8988T (cell line): Measurements from ENCODE around the gene SDR39U1.

Experiments used
- DNase-seq: peaks from one replicate; pipeline ENCODE4 v3.0.0; 2011

The SDR39U1 gene

DNA sequence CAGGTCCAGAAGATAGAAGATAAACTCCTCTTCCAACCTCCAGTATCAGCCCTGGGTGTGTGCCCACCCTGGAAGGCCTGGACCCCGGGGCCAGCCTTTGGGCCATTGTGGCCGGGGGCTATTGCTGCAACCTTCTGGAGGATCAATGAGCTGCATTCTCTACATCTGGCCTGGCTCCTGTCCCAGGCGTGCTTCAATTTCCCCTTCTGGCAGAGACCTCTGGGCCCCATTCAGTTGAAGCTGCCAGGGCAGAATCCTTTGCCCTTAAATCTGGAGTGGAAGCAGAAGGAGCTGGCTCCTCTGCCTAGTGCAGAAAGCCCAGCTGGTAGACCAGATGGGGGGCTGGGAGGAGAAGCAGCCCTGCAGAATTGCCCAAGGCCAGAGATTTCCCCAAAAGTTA is 33.8 kb downstream of the SDR39U1 start:
- DNase-seq, result no peak

DNA sequence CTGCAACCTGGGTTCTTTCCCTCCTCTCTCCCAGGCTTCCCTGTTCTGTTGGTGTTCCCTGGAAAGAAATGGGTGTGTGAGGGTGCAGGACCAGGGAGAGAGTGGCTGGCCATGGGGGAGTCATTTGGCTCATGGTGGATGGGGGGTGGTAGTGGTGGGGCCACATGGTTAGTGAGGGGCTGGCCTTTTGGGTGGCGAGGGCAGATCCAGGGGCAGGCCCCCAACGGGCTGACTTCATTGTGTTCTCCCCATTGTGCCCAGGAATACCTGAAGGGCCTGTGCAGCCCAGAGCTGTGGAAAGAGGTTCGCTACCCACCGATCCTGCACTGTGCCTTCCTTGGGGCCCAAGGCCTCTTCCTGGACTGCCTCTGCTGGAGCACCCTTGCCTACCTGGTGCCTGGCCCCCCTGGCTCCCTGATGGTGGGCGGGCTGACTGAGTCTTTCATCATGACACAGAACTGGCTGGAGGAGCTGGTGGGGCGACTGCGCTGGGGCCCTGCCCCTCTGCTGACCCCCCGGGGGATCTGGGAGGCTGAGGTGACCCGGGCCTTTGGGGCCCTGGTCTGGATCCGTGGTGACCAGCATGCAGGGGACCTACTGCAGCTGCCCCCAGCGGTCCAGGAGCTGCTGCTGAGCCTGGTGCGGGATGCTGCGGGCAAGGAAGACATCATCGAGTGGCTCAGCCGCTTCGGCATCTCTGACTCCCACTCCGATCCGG is 34.8 kb downstream of the SDR39U1 start:
- no peak for DNase-seq

DNA sequence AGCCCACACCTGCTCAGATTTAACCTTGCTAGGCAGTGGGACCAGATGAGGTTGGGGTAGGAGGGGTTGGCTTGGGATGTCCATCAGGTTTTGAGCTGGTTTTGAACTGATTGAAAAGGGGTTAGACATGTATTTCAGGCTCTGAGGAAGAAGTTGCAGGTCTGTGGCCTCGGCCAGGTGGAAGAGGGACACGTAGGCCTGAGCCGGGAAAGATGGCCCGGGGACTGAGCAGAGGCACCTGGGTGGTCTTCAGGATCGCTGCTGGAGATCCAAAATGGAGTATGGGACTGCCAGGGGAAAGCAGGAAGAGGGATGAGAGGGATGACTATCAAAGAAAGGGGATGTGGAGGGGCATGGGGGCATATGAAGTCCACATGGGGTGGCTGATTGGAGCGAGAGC is 36.2 kb downstream of the SDR39U1 start:
- no peak for DNase-seq

DNA sequence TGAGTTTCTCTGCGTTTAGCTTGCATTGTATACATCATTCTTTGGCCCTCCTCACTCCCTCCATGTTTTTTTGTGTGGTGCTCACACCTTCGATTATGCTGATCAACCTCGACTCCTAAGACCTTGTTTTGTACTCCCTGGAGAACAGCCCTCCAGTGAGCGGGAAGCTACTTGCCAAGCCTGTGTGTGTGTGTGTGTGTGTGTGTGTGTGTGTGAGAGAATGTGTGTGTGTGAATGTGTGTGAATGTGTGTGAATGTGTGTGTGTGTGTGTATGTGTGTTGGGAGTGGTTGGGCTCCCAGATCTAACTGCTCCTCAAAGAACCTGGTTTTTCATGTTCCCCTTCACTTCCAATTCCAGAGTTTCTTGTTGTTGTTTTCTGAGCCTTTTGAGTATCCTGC is 37.8 kb downstream of the SDR39U1 start:
- no peak for DNase-seq

DNA sequence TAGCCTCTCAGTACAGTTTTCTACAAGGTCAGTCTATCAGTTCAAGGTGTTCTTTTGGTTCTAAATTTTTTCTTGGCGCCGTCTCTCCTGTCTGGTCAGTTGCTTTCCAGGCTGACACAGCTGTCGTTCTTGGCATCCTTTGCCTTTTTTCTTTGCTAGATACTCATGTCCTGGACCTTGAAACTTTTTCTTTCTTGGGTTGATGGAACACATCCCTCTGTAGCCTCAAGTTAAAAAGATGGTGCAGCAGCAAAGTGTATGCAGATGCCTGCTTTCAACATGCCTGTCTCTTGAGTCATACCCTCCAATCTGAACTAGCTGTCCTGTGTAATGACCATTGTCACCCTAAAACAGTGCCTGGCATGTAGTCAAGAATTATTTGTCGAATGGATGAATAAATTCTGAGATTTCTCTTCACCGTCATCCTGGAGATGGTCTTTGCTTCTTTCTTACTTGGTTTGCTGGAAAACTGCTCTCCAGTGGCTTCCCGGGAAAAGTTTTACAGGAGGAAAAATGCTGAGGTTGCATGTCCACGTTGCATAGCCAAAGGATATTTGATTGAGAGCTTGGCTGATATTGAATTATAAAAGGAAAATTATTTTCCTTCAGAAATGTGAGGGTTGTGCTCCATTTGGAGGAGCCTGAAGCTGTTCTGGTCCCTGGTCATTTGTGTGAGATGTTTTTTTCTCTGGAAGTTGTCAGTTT is 39.1 kb downstream of the SDR39U1 start:
- no peak for DNase-seq

DNA sequence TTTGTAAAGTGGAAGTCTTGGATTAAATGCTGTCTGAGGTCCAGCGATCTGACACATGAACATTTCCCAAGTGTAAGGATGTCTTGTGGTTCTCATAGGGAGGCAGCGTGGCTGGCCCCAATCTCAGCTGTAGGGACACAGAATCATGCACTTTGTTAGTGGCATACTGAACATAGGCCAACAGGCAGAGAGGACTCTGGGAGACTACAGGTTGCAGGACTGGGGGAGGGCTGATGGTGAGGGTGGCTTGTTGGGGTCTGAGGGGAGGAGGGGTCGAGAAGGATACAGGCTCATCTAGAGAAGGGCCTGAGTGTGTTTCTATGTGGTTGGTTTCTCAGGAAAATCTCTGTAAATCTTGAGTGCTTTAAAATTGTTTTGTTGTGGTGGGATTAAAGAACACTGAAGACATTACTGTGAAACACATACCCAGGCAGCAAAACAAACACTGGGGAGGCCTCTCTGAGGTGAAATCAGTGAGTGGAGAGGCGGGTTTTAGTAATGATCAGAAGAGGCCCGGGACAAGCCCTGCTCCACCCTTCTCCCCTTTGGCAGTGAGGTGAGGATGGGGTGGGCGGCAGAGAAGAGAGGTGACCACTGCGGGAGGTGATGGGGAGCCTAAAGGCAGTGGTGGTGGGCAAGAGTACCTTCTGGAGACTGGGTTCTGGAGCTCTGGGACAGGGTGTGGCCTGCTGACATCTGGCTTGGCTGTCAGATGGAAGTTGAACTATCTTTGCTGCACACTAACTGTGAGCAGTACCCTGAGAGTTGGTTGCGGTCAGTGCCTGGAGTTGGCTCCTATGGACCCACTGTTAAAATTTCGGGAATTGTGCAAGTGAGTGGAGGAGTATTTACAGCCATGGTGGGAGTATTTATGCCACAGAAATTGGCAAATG is 40.5 kb downstream of the SDR39U1 start:
- DNase-seq, result no peak

DNA sequence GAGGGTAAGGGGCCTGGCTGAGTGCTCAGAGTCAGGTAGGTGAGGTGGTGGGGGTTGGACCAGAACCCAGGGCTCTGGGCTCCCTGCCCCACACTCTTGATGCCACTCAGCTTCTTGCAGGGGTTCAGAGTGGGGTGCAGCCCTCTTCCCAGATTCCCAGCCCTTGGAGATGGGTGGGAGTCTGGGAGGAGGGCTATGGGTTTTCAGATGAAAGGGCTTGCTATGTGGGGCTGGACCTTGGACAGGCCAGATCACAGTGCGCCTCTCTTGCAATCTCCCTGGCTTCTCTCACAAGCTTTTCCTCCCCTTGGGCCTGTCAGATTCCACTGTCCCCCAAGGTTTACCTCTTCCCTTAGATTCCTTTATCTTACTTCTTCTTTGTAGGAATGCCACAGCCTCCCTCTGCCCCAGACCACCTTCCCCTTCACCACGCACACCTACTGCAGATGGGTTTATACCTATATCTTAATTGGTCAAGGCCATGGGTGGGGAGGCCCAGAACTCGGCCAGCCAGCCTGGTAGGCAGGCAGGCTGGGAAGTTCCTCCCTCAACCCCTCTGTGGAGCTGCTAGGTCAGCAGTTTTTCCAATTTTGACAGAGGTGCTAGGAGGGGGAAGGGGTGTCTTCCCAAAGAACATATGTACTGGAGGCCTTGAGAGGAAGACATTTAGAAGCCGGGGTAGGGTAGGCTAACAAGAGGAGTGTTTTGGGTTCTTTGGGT is 42.4 kb downstream of the SDR39U1 start:
- no peak for DNase-seq

DNA sequence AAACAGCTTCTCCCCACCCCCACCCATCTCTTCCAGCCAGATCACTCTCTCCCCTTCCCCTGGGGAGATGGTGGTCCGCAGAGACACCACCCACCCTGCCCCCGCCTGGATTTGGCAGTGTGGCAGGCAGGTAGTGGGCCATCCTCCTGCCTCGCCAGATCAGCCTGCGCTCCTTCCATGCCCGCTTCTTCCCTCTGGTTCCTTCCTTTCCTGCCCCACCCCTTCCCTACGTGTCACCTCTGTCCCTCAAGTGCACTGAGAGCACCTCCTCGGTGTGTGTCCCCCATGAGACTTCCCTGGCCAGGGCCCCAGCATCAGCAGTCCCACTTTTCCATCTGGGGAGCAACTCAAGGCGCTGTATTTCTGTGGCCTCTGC is 43.1 kb downstream of the SDR39U1 start:
- DNase-seq, result no peak

DNA sequence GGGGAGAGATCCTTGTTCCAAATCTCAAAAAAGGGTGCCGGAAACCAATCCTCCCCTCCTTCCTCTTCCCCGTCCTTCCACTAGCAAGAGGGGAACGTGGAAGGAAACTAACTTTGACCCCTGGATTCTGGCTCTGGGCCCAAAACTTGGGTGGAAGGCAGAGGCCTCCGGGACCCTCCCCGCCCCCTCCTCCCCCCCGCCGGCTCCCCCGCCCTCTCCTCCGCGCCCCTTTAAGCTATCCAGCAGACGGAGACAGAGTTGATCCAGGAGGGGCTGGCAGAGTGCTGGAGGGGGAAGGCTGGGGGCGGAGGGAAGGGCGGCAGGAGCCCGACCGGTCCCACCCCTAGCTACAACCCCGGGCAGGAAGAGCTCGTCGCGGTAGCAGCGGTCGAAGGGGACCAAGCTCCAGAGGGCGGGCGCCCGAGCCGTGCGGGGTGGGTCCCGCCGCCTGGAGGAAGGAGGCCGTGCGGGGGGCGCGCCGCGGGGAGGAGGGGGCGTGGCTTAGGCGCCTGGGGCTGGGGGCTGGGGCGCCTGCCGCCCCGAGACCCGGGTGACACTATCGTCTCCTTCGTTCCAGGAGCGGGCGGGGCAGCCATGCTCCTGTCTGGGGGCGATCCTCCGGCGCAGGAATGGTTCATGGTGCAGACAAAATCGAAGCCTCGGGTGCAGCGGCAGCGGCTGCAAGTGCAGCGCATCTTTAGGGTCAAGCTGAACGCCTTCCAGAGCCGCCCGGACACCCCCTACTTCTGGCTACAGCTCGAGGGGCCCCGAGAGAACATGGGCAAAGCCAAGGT is 43.7 kb downstream of the SDR39U1 start, which contains the start of gene NYNRIN:
Gene NYNRIN, plus strand, starts transcription at position 351 of the 794 bp plus-strand sequence. Its CDS starts 244 bp downstream, at position 595.
- peak; percentile 27 for DNase-seq

DNA sequence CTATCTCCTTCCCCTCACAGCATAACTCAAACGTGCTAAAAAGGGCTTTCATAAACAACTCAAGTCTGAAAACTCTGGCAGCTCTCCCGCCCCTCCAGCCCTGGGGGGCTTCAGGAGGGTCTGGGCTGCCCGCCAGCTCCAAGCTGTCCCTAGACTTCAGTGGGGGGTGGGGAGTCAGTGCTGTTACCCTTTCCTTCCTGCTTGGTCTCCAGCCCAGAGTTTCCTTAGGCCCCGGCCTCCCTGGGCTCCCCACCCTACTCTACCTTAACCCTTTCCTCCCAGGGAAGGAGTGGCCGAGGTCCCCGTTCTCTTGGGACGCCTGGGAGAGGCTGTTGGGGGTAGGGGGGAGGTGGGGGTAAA is 44.3 kb downstream of the SDR39U1 start:
- no peak for DNase-seq

DNA sequence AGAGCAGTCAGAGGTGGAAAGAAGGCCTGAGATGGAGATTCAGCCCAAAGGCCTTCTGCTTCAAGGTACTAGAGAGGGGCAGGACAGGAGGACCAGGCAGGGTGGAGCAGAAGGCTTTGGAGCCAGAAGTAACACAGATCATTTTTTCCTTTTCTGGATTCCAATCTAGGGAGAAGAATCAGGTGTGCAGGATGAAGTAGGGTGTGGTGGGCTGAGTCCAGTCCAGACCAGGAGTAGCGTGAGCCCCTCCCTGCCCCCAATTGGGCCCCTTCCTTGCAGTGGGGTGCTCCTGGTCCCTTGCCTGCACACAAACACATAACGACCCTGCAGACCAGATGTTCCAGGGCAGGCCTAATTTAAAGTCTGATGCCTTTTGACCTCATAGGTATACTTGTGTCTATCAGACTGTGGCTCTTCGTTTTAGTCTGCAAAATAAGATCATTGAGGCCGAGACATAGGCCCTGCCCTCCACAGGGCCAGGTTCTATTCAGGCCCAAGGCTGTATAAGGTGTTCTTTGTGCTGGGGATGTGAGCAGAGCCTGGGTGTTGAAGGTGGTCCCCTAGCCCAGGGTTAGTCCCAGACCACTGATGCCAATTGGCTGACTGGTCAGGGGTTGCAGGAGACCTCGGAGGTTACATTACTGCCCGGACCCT is 44.8 kb downstream of the SDR39U1 start:
- DNase-seq, result no peak

DNA sequence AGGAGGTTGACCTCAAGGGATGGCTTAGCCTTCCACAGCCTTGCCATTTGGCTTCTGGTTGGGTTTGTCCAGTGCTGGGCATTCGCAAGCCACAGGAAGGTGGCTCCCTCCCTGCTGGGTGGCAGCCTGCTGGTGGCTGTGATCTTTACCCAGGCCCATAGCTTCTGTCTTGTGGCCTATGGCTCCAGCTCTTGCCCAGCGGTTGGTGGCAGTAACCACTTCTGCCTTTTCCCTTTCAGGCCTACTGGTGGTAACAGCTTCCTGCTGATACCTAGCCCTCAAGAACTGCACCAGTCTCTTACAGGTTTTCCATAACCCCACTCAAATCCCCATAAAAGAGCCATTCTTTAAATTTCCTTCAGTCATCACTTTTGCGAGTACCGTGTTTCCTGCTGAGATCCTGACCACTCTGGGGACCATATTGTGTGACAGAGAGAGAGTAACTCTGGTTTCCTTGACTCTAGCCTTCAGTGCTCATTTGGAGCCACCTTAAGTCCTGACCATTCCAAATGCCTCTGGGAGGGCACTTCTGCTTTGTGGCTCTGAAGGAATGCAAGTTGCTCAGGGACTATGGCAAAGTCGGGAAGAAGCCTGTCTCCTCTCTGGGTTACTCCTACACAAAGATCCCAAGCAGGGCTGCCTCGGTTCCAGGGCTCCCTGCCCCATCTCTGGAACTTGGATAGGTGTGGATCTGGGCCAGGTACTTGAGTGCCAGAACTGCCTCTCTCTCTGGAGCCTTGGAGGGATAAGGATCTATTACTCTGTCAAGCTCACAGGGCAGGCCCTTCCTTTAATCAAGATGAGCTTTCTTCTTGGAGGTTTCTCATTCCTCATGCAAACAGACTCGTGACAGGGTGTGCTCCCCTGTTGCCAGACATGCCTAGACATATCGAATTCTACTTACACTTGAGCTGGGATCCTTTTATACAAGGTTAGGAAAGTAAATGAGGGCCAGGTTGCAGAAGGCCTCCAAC is 46.7 kb downstream of the SDR39U1 start:
- no peak for DNase-seq

DNA sequence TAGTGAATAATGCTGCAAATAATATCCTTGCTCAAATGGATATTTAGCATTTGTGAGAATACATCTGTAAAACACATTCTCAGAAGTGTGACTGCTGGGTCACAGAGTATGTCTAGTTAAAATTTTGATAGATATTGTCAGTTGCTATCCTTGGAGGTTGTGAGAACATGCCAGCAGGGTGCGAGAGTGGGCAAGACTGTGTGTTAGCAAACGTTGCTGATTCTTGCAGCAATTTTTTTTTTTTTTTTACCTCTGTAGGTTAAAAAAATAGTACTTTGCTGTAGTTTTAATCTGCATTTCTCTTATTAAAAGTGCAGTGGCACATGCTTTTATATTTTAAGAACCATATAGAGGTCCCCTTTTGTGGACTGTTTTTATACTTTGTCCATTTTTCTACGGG is 48.3 kb downstream of the SDR39U1 start:
- no peak for DNase-seq

DNA sequence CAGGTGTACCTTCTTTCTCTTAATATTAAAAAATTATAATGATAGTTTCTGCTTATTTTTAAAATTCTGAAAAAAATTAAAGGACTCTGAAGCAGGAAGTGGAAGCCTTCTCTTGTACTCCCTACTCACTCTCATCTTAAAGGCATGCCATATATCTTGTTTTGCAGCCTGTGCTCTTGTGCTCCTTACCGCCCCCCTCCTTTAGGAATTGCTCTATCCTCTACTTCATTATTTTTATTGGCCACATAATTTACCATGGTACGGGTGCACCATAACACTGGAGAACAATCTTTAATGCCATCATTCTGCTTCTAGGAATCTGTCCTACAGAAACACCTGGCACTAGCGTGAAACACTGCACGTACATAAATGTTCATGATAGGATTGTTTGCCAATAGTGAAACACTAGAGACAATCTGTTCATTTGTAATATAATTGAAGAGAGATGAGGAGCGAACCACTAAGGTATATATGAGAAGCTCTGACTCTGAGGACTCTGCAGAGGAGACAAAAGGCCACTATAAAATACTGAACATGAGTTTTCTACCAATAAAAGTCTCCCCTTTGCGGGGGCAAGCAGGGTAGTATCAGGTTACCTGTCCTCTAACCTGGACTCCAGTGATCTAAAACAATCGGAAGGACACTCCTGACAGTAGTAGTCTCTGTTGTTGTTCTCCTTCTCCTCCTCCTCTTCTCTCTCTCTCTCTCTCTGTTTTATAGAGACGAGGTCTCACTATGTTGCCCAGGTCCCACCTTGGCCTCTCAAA is 50.1 kb downstream of the SDR39U1 start:
- peak; percentile 42 for DNase-seq

DNA sequence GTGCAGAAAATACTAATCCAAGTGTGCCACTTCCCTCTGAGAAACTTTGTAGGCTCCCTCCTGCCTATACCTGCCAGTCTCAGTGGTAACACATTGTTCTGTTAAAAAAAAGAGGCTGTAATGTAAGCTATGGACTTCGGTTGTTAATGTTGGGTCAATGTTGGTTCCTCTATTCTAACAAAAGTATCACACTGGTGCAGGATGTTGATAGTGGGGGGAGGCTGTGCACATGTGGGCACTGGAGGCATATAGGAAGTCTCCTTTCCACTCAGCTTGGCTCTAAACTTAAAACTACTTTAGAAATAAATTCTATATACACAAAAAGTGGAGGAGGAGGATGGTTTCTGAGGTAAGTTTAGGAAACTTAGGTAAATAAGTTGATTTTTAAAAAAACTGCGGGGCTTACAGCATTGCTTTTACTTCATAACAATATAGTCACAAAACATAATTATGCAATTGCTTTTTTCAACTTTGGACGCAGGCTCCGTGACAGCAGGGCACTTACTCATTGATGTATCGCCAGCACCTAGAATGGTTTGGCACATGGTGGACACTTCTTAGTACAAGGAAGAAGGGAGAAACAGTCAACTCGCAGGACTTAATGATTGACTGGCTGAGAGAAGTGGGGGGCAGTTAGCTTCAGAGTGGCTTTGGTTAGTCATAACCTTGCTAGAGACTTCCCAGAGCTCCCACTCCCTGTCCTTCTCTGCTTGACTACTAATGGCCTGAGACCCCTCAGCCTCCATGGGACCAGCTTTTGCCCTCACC is 51.7 kb downstream of the SDR39U1 start:
- no peak for DNase-seq
